CD4-positive, alpha-beta T cell treated with Interleukin-15 for 1 hour (primary cell): ENCODE results near the gene SHOX.
"Not testable (repeated sequence)": the region's sequence is repeated elsewhere in the genome, so short reads cannot be mapped to it uniquely, and the experiment has no call there.

Experiments used
- DNase-seq: peaks from one replicate; pipeline ENCODE4 v3.0.0-alpha.2; 2020

SHOX gene

GRCh38 chrX:622802-623201 is 7.8 kb upstream of the SHOX start:
- DNase-seq = not testable (repeated sequence)

- DNase-seq = no peak
Measured at GRCh38 chrX:623268-623598, 7.4 kb upstream of the SHOX start.

DNA sequence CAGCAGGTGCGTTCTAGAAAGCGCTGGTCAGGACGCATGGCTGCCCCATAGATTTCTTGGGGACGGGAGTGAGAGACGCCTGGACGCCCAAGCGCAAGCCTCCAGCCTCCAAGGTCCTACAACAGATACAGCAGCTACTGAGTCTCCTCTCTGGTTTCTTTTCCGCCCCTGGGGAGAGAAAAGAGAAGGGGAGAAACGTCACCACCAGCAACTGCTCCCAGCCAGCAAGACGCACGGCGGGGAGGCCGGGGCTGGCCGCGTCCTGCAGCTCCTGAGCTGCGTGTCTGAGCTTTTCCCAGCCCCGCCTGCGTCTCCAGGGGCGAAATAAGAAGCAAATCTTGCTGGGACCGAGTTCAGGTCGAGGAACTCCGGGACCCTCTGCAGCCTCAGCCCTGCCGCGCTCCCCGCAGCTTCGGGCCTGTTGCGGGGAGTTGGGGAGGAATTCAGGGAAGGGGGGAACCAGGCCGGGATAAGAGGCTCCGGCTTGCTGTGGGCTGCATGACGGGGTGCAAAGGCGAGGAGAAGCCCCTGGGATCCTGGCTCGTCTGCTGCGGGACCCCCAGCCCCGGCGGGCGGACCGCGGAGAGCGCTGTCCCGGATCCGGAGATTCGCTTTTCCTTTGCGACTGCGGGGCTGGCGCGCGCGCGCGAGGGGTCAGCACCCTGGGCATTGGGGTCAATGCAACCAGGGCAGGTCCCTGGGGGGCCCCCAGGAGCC is 6.8 kb upstream of the SHOX start:
- no peak for DNase-seq

- DNase-seq = no peak
Measured at GRCh38 chrX:625137-625691, 5.4 kb upstream of the SHOX start.

DNA sequence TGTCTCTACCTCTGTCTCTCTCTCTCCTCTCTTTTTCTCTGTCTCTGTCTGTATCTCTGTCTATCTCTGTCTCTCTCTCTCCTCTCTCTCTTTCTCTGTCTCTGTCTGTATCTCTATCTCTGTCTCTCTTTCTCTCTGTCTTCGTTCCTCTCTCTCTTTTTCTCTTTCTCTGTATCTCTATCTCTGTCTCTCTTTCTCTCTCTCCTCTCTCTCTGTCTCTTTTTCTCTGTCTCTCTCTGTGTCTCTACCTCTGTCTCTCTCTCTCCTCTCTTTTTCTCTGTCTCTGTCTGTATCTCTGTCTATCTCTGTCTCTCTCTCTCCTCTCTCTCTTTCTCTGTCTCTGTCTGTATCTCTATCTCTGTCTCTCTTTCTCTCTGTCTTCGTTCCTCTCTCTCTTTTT is 4.5 kb upstream of the SHOX start:
- DNase-seq = not testable (repeated sequence)

DNA sequence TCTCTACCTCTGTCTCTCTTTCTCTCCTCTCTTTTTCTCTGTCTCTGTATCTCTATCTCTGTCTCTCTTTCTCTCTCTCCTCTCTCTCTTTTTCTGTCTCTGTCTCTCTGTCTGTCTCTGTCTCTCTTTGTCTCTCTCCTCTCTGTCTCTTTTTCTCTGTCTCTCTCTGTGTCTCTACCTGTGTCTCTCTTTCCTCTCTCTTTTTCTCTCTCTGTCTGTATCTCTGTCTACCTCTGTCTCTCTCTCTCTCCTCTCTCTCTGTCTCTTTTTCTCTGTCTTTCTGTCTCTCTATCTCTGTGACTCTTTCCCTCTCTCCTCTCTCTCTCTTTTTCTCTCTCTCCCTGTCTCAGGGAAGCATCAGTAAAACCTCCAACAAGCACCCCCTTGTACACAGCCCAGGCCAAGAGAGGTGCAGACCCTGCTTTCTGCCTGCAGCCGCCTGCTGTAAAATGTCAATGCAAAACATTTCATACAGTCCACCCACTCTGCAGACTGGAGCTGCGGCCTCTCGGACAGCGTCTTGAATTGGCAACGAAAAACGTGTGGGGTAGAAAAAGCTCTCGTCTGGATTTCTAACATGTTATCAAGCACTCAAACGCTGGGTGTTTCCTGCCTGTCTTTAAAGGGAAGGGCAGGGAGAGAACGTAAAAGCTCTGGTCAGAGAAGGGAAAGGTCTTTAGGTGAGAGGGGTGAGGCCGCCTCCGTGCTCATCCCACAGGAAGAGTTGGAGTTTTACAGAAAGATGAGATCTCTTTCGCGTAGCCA is 3.7 kb upstream of the SHOX start:
- no peak for DNase-seq

- DNase-seq = no peak
Measured at GRCh38 chrX:627510-627981, 3.0 kb upstream of the SHOX start.

GRCh38 chrX:627995-628394 is 2.6 kb upstream of the SHOX start:
- no peak for DNase-seq

- DNase-seq = no peak
Measured at GRCh38 chrX:629230-630006, 1.2 kb upstream of the SHOX start.

DNA sequence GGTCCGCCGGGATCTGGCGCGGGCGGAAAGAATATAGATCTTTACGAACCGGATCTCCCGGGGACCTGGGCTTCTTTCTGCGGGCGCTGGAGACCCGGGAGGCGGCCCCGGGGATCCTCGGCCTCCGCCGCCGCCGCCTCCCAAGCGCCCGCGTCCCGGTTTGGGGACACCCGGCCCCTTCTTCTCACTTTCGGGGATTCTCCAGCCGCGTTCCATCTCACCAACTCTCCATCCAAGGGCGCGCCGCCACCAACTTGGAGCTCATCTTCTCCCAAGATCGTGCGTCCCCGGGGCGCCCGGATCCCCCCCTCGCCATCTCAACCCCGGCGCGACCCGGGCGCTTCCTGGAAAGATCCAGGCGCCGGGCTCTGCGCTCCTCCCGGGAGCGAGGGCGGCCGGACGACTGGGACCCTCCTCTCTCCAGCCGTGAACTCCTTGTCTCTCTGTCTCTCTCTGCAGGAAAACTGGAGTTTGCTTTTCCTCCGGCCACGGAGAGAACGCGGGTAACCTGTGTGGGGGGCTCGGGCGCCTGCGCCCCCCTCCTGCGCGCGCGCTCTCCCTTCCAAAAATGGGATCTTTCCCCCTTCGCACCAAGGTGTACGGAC is 482 bp upstream of the SHOX start:
- no peak for DNase-seq

DNA sequence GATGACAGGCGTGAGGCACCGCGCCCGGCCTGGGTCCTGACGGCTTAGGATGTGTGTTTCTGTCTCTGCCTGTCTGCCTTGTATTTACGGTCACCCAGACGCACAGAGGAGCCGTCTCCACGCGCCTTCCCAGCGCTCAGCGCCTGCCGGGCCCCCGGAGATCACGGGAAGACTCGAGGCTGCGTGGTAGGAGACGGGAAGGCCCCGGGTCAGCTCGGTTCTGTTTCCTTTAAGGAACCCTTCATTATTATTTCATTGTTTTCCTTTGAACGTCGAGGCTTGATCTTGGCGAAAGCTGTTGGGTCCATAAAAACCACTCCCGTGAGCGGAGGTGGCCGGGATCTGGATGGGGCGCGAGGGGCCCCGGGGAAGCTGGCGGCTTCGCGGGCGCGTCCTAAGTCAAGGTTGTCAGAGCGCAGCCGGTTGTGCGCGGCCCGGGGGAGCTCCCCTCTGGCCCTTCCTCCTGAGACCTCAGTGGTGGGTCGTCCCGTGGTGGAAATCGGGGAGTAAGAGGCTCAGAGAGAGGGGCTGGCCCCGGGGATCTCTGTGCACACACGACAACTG is 1.3 kb downstream of the SHOX start:
- DNase-seq = no peak

GRCh38 chrX:632366-633042 is 1.9 kb downstream of the SHOX start:
- DNase-seq = no peak

GRCh38 chrX:633043-633984 is 2.7 kb downstream of the SHOX start:
- no peak for DNase-seq

- DNase-seq = no peak
Measured at GRCh38 chrX:633985-634958, 3.7 kb downstream of the SHOX start.

GRCh38 chrX:635428-636090 is 5.0 kb downstream of the SHOX start:
- DNase-seq = no peak

- DNase-seq = no peak
Measured at GRCh38 chrX:636981-637659, 6.5 kb downstream of the SHOX start.

GRCh38 chrX:637660-638481 is 7.3 kb downstream of the SHOX start:
- DNase-seq = no peak
